HCT116 (cell line): ENCODE data around the gene LRRC4C. TPM values are rescaled to one million over a fixed set of nuclear protein-coding genes. Genes with fewer than 3 reads are reported as not detected.

Experiments
- ATAC-seq: fragments of 200-7000 bp; cut with Tn5 transposase; 2 replicates; pipeline ENCODE4 v1.9.1; 2020; ENCODE audit warnings: mild to moderate bottlenecking, moderate library complexity
- BruUV-seq: library from RNA; stranded (reverse); fragments of 400-500 nt; replicated peaks from 2 replicates; lab custom pipeline; 2021; lab: Mats Ljungman, UMichigan
- CTCF ChIA-PET: fragments of 300-600 bp; sonication (Branson Sonifier 250); formaldehyde crosslinking; loops from one replicate; lab custom pipeline; 2021; ENCODE audit warnings: antibody characterized with exemption; lab: Charles Lee
- POLR2A ChIA-PET: fragments of 300-600, 350-600 bp; sonication (Branson Sonifier 250); formaldehyde crosslinking; loops from one replicate; lab custom pipeline; 2021; ENCODE audit warnings: antibody characterized with exemption; lab: Charles Lee
- RAD21 ChIA-PET, 2 experiments: fragments of 300-600 bp; sonication (Branson Sonifier 250); formaldehyde crosslinking; loops; one replicate each; lab custom pipeline; 2023; ENCODE audit warnings: low total read pairs in 2 of 2; ENCODE audit not compliant: uncharacterized antibody in 2 of 2, unreplicated experiment in 2 of 2, low non-redundant PET in 1 of 2; lab: Charles Lee
- DNase-seq: peaks from one replicate; pipeline ENCODE4 v3.0.0-alpha.2; 2010; ENCODE audit warnings: low read depth, low spot score
- H2AFZ ChIP-seq: fragments of 200-600 bp; shearing (Covaris generic), sonication (generic); 2 replicates; pipeline ENCODE4 v1.6.1; 2017; ENCODE audit warnings: low read depth, mixed run types, mixed read lengths, antibody characterized with exemption, low read length; ENCODE audit not compliant: poor library complexity, severe bottlenecking
- H3K27ac ChIP-seq: 2 replicates; pipeline ENCODE4 v1.5.1; 2012; ENCODE audit warnings: low read depth, low read length
- H3K27me3 ChIP-seq: fragments of 200-600 bp; sonication (generic); 2 replicates; pipeline ENCODE4 v1.6.1; 2016; ENCODE audit warnings: mixed run types, low read length, mixed read lengths; ENCODE audit not compliant: insufficient read depth
- H3K36me3 ChIP-seq, 2 experiments: fragments of 200-500 bp in 1 of 2; fragments of 200-600 bp in 1 of 2; sonication (Bioruptor generic) in 1 of 2; sonication (generic) in 1 of 2; 2 replicates each; pipeline versions ENCODE4 v1.5.1 to v1.6.1; 2014 to 2016; ENCODE audit warnings: low read length in 2 of 2, inconsistent platforms in 1 of 2, mixed read lengths in 1 of 2, mixed run types in 1 of 2; ENCODE audit not compliant: insufficient read depth in 2 of 2, control insufficient read depth in 1 of 2
- H3K4me1 ChIP-seq, 2 experiments: fragments of 200-600 bp in 1 of 2; sonication (generic) in 1 of 2; 2 replicates each; pipeline versions ENCODE4 v1.5.1 to v1.6.1; 2012 to 2017; ENCODE audit warnings: low read length in 2 of 2, inconsistent platforms in 1 of 2, mild to moderate bottlenecking in 1 of 2, mixed read lengths in 1 of 2, mixed run types in 1 of 2, moderate library complexity in 1 of 2; ENCODE audit not compliant: insufficient read depth in 2 of 2, control insufficient read depth in 1 of 2
- H3K4me2 ChIP-seq: fragments of 200-600 bp; sonication (generic); 2 replicates; pipeline ENCODE4 v1.6.1; 2017; ENCODE audit warnings: mixed run types, low read length, mixed read lengths
- H3K4me3 ChIP-seq, 2 experiments: fragments of 200-600 bp in 1 of 2; sonication (generic) in 1 of 2; replicated peaks in 1 of 2; 2 replicates each; pipeline ENCODE4 v1.5.1; 2011 to 2016; ENCODE audit warnings: low read length in 2 of 2, control low read depth in 1 of 2, low read depth in 1 of 2, mild to moderate bottlenecking in 1 of 2, mixed read lengths in 1 of 2, mixed run types in 1 of 2
- H3K79me2 ChIP-seq: fragments of 200-600 bp; sonication (generic); 2 replicates; pipeline ENCODE4 v1.6.1; 2017; ENCODE audit warnings: mild to moderate bottlenecking, mixed run types, low read length, moderate library complexity, mixed read lengths; ENCODE audit not compliant: insufficient read depth
- H3K9ac ChIP-seq: fragments of 200-600 bp; sonication (generic); 2 replicates; pipeline ENCODE4 v1.6.1; 2016; ENCODE audit warnings: low read length, mixed read lengths
- H3K9me2 ChIP-seq: fragments of 200-600 bp; sonication (generic), shearing (Covaris generic); 2 replicates; pipeline ENCODE4 v1.6.1; 2017; ENCODE audit warnings: mixed run types, mild to moderate bottlenecking, moderate library complexity; ENCODE audit not compliant: insufficient read depth
- H3K9me3 ChIP-seq, 2 experiments: fragments of 200-500 bp in 1 of 2; fragments of 200-600 bp in 1 of 2; sonication (Bioruptor generic) in 1 of 2; sonication (generic) in 1 of 2; 2 replicates each; pipeline ENCODE4 v1.6.1; 2014 to 2017; ENCODE audit warnings: low read length in 2 of 2, mixed read lengths in 2 of 2, inconsistent platforms in 1 of 2, low read depth in 1 of 2, mild to moderate bottlenecking in 1 of 2, mixed run types in 1 of 2, moderate library complexity in 1 of 2; ENCODE audit not compliant: control insufficient read depth in 1 of 2, insufficient read depth in 1 of 2
- H4K20me1 ChIP-seq: fragments of 200-600 bp; sonication (generic), shearing (Covaris generic); 2 replicates; pipeline ENCODE4 v1.6.1; 2017; ENCODE audit warnings: mixed run types, mild to moderate bottlenecking, moderate library complexity; ENCODE audit not compliant: insufficient read depth
- CBX3 ChIP-seq: IDR thresholded peaks from 2 replicates; pipeline ENCODE4 v1.6.1; 2012; ENCODE audit warnings: low read depth
- CEBPB ChIP-seq: IDR thresholded peaks from 2 replicates; pipeline ENCODE4 v1.6.1; 2012; ENCODE audit warnings: low read depth
- EGR1 ChIP-seq: IDR thresholded peaks from 2 replicates; pipeline ENCODE4 v1.6.1; 2012; ENCODE audit warnings: low read depth
- ELF1 ChIP-seq: IDR thresholded peaks from 2 replicates; pipeline ENCODE4 v1.6.1; 2012; ENCODE audit warnings: low read depth, borderline replicate concordance
- EZH2 ChIP-seq: fragments of 200-600 bp; sonication (generic); IDR thresholded peaks from 2 replicates; pipeline ENCODE4 v1.6.1; 2017; ENCODE audit warnings: antibody characterized with exemption, mixed run types
- EZH2phosphoT487 ChIP-seq: fragments of 200-600 bp; IDR thresholded peaks from 2 replicates; pipeline ENCODE4 v1.6.1; 2018; ENCODE audit warnings: antibody characterized with exemption, borderline replicate concordance
- FOSL1 ChIP-seq: IDR thresholded peaks from 2 replicates; pipeline ENCODE4 v1.6.1; 2012; ENCODE audit warnings: low read depth
- JUND ChIP-seq: IDR thresholded peaks from 2 replicates; pipeline ENCODE4 v1.6.1; 2012
- POLR2A ChIP-seq: IDR thresholded peaks from 2 replicates; pipeline ENCODE4 v1.7.0; 2011; ENCODE audit warnings: borderline replicate concordance; ENCODE audit not compliant: insufficient read depth, insufficient read length; ENCODE audit errors: extremely low read depth
- POLR2AphosphoS5 ChIP-seq: IDR thresholded peaks from 2 replicates; pipeline ENCODE4 v1.6.1; 2011; ENCODE audit warnings: mild to moderate bottlenecking, low read depth, low read length, moderate library complexity
- SIN3A ChIP-seq: IDR thresholded peaks from 2 replicates; pipeline ENCODE4 v1.6.1; 2012; ENCODE audit warnings: low read depth
- SP1 ChIP-seq: IDR thresholded peaks from 2 replicates; pipeline ENCODE4 v1.6.1; 2012; ENCODE audit warnings: low read depth
- TCF7L2 ChIP-seq: IDR thresholded peaks from 2 replicates; pipeline ENCODE4 v1.7.0; 2011; ENCODE audit warnings: borderline replicate concordance, inconsistent platforms; ENCODE audit not compliant: insufficient read depth, insufficient read length; ENCODE audit errors: extremely low read depth
- YY1 ChIP-seq: IDR thresholded peaks from 2 replicates; pipeline ENCODE4 v1.6.1; 2011; ENCODE audit warnings: low read length, low read depth, moderate library complexity, mild to moderate bottlenecking; ENCODE audit not compliant: insufficient replicate concordance; ENCODE audit errors: extremely low read depth
- ZFX ChIP-seq: fragments of 450-650 bp; IDR thresholded peaks from 2 replicates; pipeline ENCODE4 v1.6.1; 2017
- ZNF274 ChIP-seq: fragments of 200-500 bp; sonication (Bioruptor generic); IDR thresholded peaks from 2 replicates; pipeline ENCODE4 v1.6.1; 2014; ENCODE audit warnings: mild to moderate bottlenecking, low read depth, low read length, inconsistent platforms
- intact Hi-C: fragments of 100-400 bp; cut with micrococcal nuclease; formaldehyde crosslinking; loops from 2 replicates; pipeline ENCODE4 v1.10.0; 2022
- total RNA-seq: library from RNA; stranded (reverse); gene quantifications from one replicate; pipeline ENCODE4 v1.2.1, GENCODE V29; 2021; ENCODE audit not compliant: unreplicated experiment
- TF ChIP-seq, protein P1 (sequence below): IDR thresholded peaks from 2 replicates; pipeline ENCODE4 v1.6.1; 2012
- TF ChIP-seq, protein P2 (sequence below): IDR thresholded peaks from 2 replicates; pipeline ENCODE4 v1.6.1; 2012

Gene LRRC4C
- total RNA-seq, 1 experiment from 2014 or later = not detected

DNA sequence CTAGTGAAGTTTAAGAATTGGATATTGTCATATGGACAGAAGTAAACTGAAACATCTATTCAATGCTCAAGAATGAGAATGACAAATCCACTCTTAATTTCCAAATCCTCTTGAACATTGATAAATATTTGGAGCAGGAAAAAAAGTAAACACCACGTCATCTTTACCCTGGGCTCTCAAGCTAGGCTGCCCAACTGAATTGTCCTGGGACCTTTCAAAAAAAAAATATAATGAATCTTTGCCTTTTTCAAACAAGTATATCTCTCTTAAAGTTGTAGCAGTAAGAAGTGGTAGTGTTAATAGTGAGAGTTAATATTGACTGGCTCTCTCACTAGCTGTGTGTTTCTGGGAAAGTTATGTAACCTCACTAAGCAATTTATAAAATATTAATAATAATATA is 374.3 kb downstream of the LRRC4C start:
- POLR2A ChIA-PET = no interaction called here
- DNase-seq = no peak

DNA sequence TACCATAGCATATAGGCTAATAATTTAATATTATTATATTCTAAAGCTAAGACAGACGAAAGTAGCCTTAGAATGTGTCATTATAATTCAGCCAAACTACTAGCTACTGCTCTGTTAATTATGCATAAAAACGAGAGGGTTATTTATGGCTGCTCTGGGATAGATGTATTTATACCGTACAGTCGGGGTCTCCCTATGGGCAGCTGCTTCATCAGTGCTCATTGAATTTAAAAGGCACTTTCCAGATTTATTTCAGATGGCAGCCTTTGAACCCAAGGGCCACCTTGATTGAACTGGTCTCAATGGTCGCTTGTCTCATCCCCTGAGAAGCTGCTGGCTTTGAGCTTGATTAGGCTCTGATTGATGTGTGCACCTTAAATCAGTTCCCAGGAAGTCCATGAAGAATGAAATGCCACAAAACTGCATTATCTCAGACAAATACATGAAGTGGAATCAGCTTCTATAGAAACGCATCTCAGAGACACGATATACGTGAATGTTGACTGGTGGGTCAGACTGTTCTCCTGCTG is 377.6 kb downstream of the LRRC4C start:
- Histone ChIP-seq H2AFZ (no peak overlapping the region), H3K27ac (no peak overlapping the region), H3K4me2 (no peak overlapping the region), H3K4me1 (no peaks in the 10 kb centered on the region), H3K9ac (no peak overlapping the region), H3K27me3 (no peaks in the 10 kb centered on the region), H3K9me2 (no peaks in the 10 kb centered on the region), H3K79me2 (no peaks in the 10 kb centered on the region), H3K36me3 (no peaks in the 10 kb centered on the region), H3K4me3 (no peak overlapping the region), H4K20me1 (no peaks in the 10 kb centered on the region), H3K9me3 (peaks cover 14% of the 10 kb centered on the region in 2 experiments; a peak in 2 of 4 replicates)
- ChIA-PET RAD21 (no interaction called here), CTCF (no interaction called here), POLR2A (no interaction called here)
- ATAC-seq (no peak), DNase-seq (no peak)
- no TSS peak for BruUV-seq
- TF ChIP-seq JUND = no peak
- no peak for TF ChIP-seq EZH2phosphoT487
- TF ChIP-seq YY1 = no peak
- TF ChIP-seq ZNF274 = no peak
- no peak for TF ChIP-seq POLR2AphosphoS5
- TF ChIP-seq CEBPB = no peak
- no peak for TF ChIP-seq EGR1
- no peak for TF ChIP-seq POLR2A
- no peak for TF ChIP-seq EZH2
- no peak for TF ChIP-seq SP1
- no peak for TF ChIP-seq FOSL1
- intact Hi-C loops = no loop called here

More for the DNA sequence above, 374.3 kb downstream of the LRRC4C start:
- intact Hi-C loops = no loop called here
- no peaks in the 10 kb centered on the region for H3K79me2 ChIP-seq
- RAD21 ChIA-PET = no interaction called here
- no peaks in the 10 kb centered on the region for H3K27me3 ChIP-seq
- no TSS peak for BruUV-seq
- ATAC-seq = no peak
- H3K9me3 ChIP-seq = peaks cover 14 to 21% of the 10 kb centered on the region in 2 experiments; a peak in 2 of 4 replicates
- no peaks in the 10 kb centered on the region for H4K20me1 ChIP-seq
- H2AFZ ChIP-seq = no peak overlapping the region
- H3K9ac ChIP-seq = no peak overlapping the region
- H3K4me1 ChIP-seq = no peaks in the 10 kb centered on the region
- no peak overlapping the region for H3K4me2 ChIP-seq
- no peak overlapping the region for H3K27ac ChIP-seq
- H3K36me3 ChIP-seq = no peaks in the 10 kb centered on the region
- no peak overlapping the region for H3K4me3 ChIP-seq
- TF ChIP-seq POLR2A (no peak), EZH2phosphoT487 (no peak), CEBPB (no peak), ZFX (no peak), YY1 (no peak), CBX3 (no peak), TCF7L2 (no peak), JUND (no peak), EGR1 (no peak), ELF1 (no peak), SIN3A (no peak)
- TF ChIP-seq, protein P1, sequence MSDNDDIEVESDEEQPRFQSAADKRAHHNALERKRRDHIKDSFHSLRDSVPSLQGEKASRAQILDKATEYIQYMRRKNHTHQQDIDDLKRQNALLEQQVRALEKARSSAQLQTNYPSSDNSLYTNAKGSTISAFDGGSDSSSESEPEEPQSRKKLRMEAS = no peak
- TF ChIP-seq, protein P2, sequence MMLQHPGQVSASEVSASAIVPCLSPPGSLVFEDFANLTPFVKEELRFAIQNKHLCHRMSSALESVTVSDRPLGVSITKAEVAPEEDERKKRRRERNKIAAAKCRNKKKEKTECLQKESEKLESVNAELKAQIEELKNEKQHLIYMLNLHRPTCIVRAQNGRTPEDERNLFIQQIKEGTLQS = no peak
- CTCF ChIA-PET = no interaction called here
- no peaks in the 10 kb centered on the region for H3K9me2 ChIP-seq
